Breast epithelium (tissue), 3 donors: ENCODE data around the gene SRRM4.

Source experiments
- POLR2AphosphoS5 ChIP-seq, 3 donors: sonication (generic); formaldehyde crosslinking; IDR thresholded peaks; one replicate each; pipeline ENCODE4 v1.6.1; 2017; ENCODE audit warnings: antibody characterized with exemption in 3 of 3
- TF ChIP-seq, protein P1 (sequence below), 3 donors: fragments of 450-650 bp; IDR thresholded peaks; one replicate each; pipeline ENCODE4 v1.5.1; 2016 to 2017; ENCODE audit warnings: antibody characterized with exemption in 3 of 3, mild to moderate bottlenecking in 3 of 3, moderate library complexity in 3 of 3

DNA sequence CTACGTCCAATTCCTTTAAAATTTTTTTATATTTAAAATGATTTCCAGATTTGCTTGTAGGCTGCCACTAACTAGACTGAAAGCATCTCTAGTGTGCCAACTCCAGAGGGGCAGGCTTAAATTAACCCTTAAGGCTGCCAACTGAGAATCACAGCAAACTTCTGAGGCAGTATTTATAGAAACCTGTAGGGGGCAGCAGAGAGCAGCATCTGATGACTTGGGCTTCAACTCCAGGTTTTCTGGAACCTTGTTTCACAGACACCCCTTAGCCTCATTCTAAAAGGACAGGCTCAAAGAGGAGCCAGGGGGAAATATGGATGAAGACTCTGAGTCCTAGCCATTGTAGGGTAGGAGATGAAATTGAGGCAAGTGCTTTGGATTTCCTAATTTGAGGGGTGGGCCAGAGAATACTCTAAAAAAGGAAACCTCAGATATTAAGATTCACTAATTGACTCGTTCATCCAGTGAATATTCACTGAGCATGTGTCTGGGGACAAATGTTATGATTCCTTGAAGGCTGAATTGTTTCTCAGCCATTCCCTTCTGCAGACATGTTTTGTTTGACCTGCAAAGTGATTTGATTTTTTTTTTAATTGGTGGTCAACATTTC is 134.1 kb downstream of the SRRM4 start:
- TF ChIP-seq, protein P1, sequence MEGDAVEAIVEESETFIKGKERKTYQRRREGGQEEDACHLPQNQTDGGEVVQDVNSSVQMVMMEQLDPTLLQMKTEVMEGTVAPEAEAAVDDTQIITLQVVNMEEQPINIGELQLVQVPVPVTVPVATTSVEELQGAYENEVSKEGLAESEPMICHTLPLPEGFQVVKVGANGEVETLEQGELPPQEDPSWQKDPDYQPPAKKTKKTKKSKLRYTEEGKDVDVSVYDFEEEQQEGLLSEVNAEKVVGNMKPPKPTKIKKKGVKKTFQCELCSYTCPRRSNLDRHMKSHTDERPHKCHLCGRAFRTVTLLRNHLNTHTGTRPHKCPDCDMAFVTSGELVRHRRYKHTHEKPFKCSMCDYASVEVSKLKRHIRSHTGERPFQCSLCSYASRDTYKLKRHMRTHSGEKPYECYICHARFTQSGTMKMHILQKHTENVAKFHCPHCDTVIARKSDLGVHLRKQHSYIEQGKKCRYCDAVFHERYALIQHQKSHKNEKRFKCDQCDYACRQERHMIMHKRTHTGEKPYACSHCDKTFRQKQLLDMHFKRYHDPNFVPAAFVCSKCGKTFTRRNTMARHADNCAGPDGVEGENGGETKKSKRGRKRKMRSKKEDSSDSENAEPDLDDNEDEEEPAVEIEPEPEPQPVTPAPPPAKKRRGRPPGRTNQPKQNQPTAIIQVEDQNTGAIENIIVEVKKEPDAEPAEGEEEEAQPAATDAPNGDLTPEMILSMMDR (IDR thresholded peaks at IDR 0.05) = peak; percentile 53 to 65 (median 60)
- TF ChIP-seq POLR2AphosphoS5 (IDR thresholded peaks at IDR 0.05) = no peak
